ENCODE measurements around the gene MICB. TPM values are rescaled to one million over a fixed set of nuclear protein-coding genes. Genes with fewer than 3 reads are reported as not detected.

Gene MICB
- total RNA-seq, 1 donor from 2014 or later = 1.1 TPM

- no peaks in the 10 kb centered on the region for H3K27me3 ChIP-seq (ENCODE audit: low read depth)
- peak within 1 kb of the TSS; percentile 83 for H3K4me3 ChIP-seq
- no peaks in the 10 kb centered on the region for H3K9me3 ChIP-seq (replicated peaks)
- TF ChIP-seq CTCF (IDR thresholded peaks at IDR 0.05; ENCODE audit: borderline replicate concordance) = no peak
- peak within 1 kb of the TSS; percentile 92 for H3K27ac ChIP-seq (replicated peaks)
- DNase-seq = peak; percentile 94
- H3K4me1 ChIP-seq = peaks cover 62% of the 10 kb centered on the region
- H3K36me3 ChIP-seq = peaks cover 35% of the 10 kb centered on the region
- intact Hi-C loops (cut with micrococcal nuclease) = no loop called here
Measured at GRCh38 chr6:31541658-31542521, 43.9 kb downstream of the MICB start, which contains the start of gene DDX39B. Gene DDX39B (minus strand): TSS chr6:31542003. CDS start chr6:31540532, 1,471 bp downstream.

DNA sequence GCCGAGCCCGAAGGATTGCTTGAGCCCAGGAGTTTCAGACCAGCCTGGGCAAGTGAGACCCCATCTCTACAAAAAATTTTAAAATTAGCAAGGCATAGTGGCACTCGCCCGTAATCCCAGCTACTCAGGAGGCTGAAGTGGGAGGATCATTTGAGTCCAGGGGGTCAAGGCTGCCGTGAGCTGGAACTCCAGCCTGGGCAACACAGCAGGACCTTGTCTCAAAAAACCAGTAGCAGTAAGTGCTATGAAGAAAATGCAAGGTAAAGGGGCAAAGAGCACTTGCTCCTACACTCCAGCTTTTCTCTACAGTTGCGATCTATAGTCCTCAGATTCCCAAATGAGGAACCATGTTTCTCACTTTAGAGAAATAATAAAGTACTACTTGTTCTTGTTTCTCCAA lies 45.7 kb downstream of the MICB start:
- no peak for DNase-seq
- intact Hi-C loops (cut with micrococcal nuclease) = no loop called here

GRCh38 chr6:31544676-31545075 lies 46.7 kb downstream of the MICB start:
- no peaks in the 10 kb centered on the region for H3K27me3 ChIP-seq (ENCODE audit: low read depth)
- no peak overlapping the region for H3K4me3 ChIP-seq
- TF ChIP-seq CTCF (IDR thresholded peaks at IDR 0.05; ENCODE audit: borderline replicate concordance) = no peak
- no peak for DNase-seq
- H3K9me3 ChIP-seq (replicated peaks) = no peaks in the 10 kb centered on the region
- no peak overlapping the region for H3K27ac ChIP-seq (replicated peaks)
- H3K4me1 ChIP-seq = peaks cover 57% of the 10 kb centered on the region
- intact Hi-C loops (cut with micrococcal nuclease) = no loop called here
- peaks cover 16% of the 10 kb centered on the region for H3K36me3 ChIP-seq

More for the DNA sequence above, 45.7 kb downstream of the MICB start:
- no peak overlapping the region for H3K4me3 ChIP-seq
- TF ChIP-seq CTCF (IDR thresholded peaks at IDR 0.05; ENCODE audit: borderline replicate concordance) = no peak
- no peaks in the 10 kb centered on the region for H3K27me3 ChIP-seq (ENCODE audit: low read depth)
- H3K36me3 ChIP-seq = peaks cover 17% of the 10 kb centered on the region
- H3K27ac ChIP-seq (replicated peaks) = peak overlapping the region; percentile 92
- peaks cover 59% of the 10 kb centered on the region for H3K4me1 ChIP-seq
- H3K9me3 ChIP-seq (replicated peaks) = no peaks in the 10 kb centered on the region

- TF ChIP-seq CTCF (IDR thresholded peaks at IDR 0.05; ENCODE audit: borderline replicate concordance) = no peak
- H3K27me3 ChIP-seq (ENCODE audit: low read depth) = no peaks in the 10 kb centered on the region
- intact Hi-C loops (cut with micrococcal nuclease) = no loop called here
- H3K4me1 ChIP-seq = peaks cover 50% of the 10 kb centered on the region
- no peak overlapping the region for H3K4me3 ChIP-seq
- peaks cover 16% of the 10 kb centered on the region for H3K36me3 ChIP-seq
- no peak for DNase-seq
- H3K27ac ChIP-seq (replicated peaks) = no peak overlapping the region
- H3K9me3 ChIP-seq (replicated peaks) = no peaks in the 10 kb centered on the region
Measured at GRCh38 chr6:31545291-31545690, 47.3 kb downstream of the MICB start.

DNA sequence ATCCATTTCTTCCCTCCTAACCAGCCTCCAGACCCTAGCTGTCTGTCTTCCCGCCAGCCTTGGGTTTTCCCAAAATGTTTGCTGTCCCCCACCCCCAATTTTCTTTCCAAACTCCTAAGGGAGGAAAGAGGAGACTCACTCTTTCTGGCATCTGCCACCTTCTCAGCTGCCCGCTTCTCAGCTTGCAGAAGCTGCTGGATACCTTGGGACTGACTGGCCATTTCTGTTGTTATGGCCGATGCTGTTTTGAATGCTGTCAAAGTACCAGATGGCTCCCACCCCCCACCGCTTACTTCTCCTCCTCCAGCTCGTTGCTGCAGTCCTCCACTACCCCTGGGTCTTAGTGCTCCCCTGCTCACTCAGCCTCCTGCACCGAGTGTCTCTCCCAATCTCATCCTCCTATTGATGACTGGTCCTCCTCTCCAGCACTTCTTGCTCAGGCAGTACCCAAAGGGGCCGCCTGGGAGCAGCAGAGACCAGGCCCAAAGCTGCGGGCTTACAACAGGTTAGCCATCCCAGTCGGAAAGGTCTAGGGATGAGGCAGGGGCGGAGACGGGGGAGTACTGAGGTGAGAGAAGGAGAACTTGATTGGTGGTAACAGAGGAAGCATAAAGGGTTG lies 48.5 kb downstream of the MICB start, which contains the start of gene ATP6V1G2:
Gene ATP6V1G2 (minus strand): TSS at position 270 of the 619 bp plus-strand sequence. CDS start 49 bp downstream, at position 221.
- H3K27ac ChIP-seq (replicated peaks) = peak within 1 kb of the TSS; percentile 93
- peaks cover 24% of the 10 kb centered on the region for H3K36me3 ChIP-seq
- peak; percentile 87 for DNase-seq
- H3K9me3 ChIP-seq (replicated peaks) = no peaks in the 10 kb centered on the region
- peak; percentile 96 for TF ChIP-seq CTCF (IDR thresholded peaks at IDR 0.05; ENCODE audit: borderline replicate concordance)
- H3K27me3 ChIP-seq (ENCODE audit: low read depth) = no peaks in the 10 kb centered on the region
- peak within 1 kb of the TSS; percentile 70 for H3K4me3 ChIP-seq
- H3K4me1 ChIP-seq = peaks cover 44% of the 10 kb centered on the region
- intact Hi-C loops (cut with micrococcal nuclease) = loop anchor here (1.0 kb wide), 1 partner anchor 52 kb away; no protein-coding TSS in a partner anchor

Measured in left ventricle myocardium inferior (tissue), 1 donor.